Stimulated activated CD8-positive, alpha-beta memory T cell treated with anti-CD3 and anti-CD28 coated beads, Interleukin-7, amount 100 ng/mL, for 1 hour (primary cell): ENCODE results near the gene KRTAP10-2.
"Not testable (repeated sequence)": the region's sequence is repeated elsewhere in the genome, so short reads cannot be mapped to it uniquely, and the experiment has no call there.

Source experiments
- DNase-seq, 2 donors: peaks; one replicate each; pipeline ENCODE4 v3.0.0-alpha.2; 2020; ENCODE audit warnings: low read depth in 2 of 2

The KRTAP10-2 gene

GRCh38 chr21:44567481-44568171, 16.3 kb upstream of the KRTAP10-2 start:
- DNase-seq, result no peak

- no peak for DNase-seq
These were observed 15.1 kb upstream of the KRTAP10-2 start for GRCh38 chr21:44566403-44566802.

DNA sequence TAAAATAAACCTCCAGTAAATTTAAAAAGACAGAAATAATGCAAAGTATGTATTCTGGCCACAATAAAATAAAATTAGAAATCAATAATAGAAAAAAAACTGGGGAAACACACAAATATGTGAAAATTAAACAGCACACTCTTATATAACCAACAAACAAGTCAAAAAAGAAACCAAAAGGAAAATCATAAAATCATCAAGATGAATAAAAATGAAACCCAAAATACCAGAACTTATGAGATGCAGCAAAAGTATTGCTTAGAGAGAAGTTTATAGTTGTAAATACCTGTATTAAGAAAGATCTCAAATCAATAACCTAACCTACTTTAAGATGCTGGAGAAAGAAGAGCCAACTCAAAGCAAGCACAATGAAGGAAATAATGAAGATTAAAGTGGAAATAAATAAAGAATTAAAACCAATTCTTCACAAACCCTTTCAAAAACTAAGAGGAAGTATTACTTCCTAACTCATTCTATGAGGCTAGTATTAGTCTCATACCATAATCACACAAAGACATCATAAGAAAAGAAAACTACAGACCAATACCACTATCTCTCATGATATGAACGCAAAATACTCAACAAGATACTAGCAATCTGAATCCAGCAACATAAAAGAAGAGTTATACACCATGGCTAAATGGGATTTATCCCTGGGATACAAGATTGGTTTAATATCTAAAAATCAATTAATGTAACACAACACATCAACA, 13.7 kb upstream of the KRTAP10-2 start:
- no peak for DNase-seq

GRCh38 chr21:44564099-44564498, 12.8 kb upstream of the KRTAP10-2 start:
- no peak for DNase-seq

DNA sequence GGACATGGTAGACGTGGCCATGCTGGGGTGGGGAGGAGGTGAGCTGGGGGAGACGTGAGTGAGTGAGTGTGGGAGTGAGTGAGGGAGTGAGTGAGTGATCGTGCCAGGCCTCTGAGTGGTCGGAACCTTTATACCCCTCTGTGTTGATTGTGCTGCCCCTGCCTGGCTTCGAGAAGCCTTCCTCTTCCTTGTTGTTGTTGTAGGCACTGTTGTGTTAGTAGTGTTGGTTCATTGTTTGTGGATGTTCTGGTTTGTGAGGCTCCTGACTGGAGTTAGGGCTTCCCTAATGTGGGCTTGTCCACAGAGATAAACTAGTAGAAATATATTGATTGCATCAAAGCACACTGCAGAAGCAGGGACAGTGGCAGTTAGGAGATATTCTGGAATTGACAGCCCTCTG, 7.4 kb upstream of the KRTAP10-2 start, which contains the start of gene KRTAP10-3:
TSS of gene KRTAP10-3 (minus strand) at position 101 of the 400 bp plus-strand sequence. CDS start at position 21, 80 bp downstream.
- no peak for DNase-seq

GRCh38 chr21:44558329-44558675, 7.0 kb upstream of the KRTAP10-2 start:
- not testable (repeated sequence) for DNase-seq

- DNase-seq, result no peak
These were observed 6.4 kb upstream of the KRTAP10-2 start for GRCh38 chr21:44557491-44558328.

- no peak for DNase-seq
These were observed 5.6 kb upstream of the KRTAP10-2 start for GRCh38 chr21:44556879-44557278.

DNA sequence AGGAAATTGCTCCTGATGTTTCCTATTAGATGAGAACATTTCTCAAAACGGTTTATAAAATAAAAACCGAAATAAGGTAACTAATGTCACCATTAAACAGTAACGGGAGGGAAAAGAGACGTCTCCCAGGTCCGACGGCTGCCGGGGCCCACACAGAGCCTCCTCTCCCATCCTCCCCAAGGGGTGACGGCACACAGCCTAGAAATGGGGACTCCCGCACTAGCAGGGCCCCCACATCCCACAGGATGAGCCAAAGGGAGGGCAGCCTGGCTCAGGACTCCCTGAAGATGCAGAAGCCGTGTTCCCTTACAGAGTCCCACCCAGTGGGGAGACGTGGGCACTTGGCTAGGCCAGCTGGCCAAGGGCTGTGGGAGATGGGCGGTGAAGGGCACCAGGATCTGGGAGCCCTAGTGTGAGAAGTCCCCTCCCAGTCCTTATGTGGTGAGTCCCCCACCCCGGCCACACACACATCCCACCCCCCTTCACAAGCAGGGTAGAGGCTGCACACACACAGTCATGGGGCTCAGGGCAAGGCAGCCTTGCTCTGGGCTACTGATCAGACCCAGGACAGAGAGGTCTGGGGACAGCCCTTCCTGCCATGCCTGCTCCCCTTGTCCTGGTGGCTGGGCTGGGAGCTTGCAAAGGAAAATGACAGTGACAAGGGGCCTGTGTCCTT, 4.0 kb upstream of the KRTAP10-2 start:
- no peak for DNase-seq

DNA sequence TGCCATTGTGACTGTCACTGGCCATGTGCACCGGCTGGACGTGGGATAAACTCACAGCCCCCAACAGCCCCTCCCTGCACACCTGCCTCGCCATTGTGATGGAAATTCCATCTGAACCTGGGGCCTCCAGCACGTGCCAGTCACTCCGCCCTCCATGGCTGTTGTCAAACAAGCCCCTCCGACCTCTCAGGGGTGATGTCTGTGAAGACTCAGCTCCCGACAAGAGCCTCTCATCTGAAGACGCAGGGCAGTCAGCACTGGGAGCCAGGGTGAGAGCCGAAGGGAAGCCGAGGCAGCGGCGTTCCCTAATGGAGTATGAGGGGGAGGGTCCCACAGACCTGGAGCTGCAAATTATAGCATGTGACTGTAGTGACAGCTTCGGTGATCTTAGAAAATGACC, 1.4 kb upstream of the KRTAP10-2 start:
- no peak for DNase-seq

GRCh38 chr21:44552136-44552535, 831 bp upstream of the KRTAP10-2 start:
- no peak for DNase-seq

- no peak for DNase-seq
These were observed 498 bp downstream of the KRTAP10-2 start for GRCh38 chr21:44550807-44551206.

GRCh38 chr21:44550285-44550684, 1.0 kb downstream of the KRTAP10-2 start:
- DNase-seq, result not testable (repeated sequence)

DNA sequence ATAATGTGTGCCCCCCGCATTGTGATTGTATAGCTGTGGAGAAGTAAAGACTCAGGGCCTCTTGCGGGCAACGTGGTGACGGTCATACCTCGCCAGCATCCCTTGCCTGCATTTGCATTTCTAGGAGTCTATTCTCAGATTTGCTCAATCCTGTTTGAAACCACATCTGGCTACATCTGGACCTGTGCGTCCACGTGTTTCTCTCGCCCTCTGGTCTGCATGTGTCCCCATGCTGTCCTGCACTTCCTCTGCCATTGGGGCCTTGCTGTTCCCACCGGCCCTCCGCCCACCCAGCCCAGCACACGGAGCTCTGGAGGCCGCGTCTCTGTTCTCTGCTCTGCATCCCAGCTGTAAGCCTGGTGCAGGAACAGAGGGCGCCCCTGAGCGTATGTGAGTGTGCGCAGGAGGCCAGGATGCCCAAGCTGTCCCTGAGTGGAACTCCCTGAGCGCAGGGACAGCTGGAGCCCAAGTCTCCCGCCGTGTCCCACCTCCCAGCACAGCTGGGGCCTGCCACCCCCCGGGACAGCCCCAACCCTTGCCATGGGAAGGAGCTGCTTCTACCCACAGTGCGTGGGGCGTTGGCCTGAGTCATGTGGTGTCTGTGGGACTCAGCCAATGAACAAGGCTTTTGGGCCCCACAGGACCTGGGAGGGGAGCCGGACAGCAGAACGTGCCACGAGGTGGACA, 1.6 kb downstream of the KRTAP10-2 start:
- DNase-seq, result no peak

DNA sequence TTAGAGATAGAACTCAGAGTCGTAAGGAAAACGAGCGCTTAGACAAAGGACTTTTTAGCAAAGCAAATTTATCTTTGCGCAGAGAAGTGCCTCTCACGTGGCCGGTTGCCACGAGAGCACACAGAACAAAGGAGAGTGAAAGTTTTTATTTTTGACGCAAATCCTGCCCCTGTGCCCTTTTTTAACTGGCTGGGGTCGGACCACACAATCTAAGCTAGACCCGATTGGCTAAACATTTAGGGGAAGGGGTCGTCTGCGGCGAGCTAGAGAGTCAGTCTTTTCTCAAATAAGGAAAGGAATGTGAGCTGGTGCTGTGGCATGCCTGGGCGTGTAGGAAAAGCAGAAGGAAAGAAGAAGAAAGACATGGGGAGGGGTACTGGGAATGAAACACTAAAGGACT, 2.4 kb downstream of the KRTAP10-2 start:
- no peak for DNase-seq

DNA sequence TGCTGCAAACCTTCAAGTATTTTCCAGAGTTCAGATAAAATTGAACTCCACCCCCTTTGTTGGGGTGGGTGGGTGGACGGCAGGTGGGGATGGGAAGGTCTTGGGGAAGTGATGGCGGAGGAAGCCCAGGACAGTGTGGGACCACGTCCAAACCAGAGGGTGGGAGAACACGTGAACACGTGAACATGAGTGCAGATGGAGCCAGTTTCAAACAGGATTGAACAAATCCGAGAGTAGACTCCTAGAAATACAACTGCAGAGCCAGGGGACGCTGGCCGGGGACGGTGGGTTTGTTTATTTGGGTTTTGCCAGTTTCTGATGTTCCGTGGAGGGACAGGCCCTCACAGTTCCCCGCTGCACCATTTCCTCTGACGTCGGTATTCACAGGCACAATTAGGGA, 2.9 kb downstream of the KRTAP10-2 start:
- DNase-seq, result no peak

- no peak for DNase-seq
These were observed 3.5 kb downstream of the KRTAP10-2 start for GRCh38 chr21:44547656-44548331.

DNA sequence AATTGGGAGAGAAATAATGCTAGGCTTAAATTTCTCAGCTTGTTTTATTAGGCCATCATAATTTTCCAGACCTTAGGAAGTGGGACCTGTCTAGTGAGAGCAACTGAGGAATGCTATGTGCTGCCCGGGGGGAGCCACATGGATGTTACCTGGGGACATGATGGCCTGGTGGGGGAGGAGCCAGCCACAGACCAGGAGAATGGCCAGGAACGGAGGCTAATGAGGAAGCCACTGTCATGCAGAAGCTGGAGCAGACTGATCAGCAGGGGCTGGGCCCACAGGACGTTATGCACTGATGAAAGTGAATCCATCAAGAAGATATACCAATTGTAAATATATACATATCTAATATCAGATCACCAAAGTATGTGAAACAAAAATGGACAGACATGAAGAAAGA, 6.7 kb downstream of the KRTAP10-2 start:
- DNase-seq, result no peak

DNA sequence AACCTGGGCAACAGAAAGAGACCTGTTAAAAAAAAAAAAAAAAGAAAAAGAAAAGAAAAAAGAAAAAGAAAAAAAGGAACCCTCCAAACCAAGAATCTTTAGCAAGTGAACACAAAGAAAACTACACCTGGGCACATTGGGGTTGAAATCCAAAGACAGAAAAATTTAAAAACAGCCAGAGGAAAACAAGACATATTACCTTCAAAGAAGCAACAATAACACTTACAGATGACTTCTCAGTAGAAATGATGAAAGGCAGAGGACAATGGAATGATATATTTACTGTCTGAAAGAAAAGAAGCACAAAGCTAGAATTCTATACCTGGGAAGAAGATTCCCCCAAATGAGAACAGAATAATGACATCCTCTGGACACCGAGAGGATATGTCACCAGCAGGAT, 8.6 kb downstream of the KRTAP10-2 start:
- no peak for DNase-seq

DNA sequence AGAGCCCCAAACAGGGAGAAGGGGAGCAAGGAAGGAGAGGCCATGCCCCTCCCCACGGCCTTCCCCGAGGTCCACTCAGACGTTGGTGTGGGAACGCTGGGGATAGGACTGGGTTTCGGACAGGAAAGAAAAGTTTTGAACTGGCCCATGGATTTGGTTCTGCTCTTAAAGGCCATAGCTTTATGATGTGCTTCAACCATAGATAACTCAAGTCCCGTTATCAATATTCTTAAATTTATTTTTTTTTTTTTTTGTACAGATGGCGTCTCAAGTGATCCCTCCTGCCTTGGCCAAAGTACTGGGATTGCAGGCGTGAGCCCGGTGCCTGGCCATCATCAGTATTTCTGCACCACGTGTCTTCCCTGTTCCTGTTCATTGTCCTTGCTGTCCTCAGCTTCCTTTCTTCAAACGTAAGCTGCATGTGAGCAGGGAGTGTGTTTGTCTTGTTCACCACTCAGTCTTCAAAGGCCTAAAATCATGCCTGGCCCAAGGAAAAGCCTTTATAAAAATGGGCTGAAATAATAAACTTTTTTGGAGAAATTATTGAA, 10.5 kb downstream of the KRTAP10-2 start:
- DNase-seq, result no peak
